ENCODE measurements around the gene HNRNPA0.

Gene HNRNPA0

DNA sequence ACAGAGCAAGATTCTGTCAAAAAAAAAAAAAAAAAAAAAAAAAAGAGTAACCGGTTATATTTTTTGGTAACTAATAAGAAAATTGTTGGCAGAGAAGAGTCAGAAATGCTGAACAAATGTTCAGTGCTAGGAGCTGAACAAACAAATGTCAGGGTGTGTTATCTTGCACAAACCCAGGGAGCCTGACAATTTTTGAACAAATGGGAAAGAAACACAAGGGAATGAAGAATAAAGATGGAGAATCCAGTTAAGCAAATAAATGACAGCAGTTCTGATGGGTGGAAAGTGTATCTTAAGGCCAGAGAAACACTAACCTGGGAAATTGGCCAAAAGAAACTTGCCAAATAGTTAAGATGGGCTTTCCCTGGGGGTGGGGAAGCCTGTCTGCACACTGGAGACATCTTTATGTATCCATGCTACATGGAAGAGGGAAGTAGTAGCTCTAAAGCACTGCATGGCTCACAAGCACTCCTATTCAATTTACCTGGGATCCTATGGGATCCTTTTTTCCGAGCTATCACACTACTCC is 42.0 kb downstream of the HNRNPA0 start:
- POLR2A ChIA-PET, result no interaction called here
- TF ChIP-seq CTCF (IDR thresholded peaks at IDR 0.05; ENCODE audit: control extremely low read depth, extremely low read depth, low read depth, missing control alignments), result no peak
- no peak for DNase-seq (ENCODE audit: extremely low spot score)
- CTCF ChIA-PET, result interaction anchor here (0.9 to 1.6 kb wide), 6 partner anchors 9 to 52 kb away, joined by 3 to 5 read pairs (median 4); partner anchors contain the start of gene KLHL3

DNA sequence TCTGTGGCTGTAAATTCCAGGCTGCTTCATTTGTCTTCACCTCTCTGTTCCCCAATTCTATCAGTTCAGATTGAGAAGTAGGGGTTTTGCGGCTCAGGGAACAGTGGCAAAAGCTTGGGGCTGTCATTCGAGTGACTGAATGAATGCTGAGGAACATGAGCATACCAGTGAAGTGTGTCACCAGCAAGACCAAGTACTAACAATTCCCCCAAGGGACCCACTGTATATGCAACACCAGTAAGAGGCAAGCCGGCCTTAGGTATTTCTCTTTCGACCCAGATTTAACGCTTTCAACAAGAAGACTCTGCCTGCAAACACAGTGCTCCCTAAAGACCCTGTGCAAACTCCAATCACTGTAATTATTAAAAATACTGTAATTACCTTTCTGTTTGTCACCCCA is 44.1 kb downstream of the HNRNPA0 start:
- no peak for TF ChIP-seq CTCF (IDR thresholded peaks at IDR 0.05; ENCODE audit: control extremely low read depth, extremely low read depth, low read depth, missing control alignments)
- CTCF ChIA-PET, result interaction anchor here (1.0 to 1.4 kb wide), 3 partner anchors 16 to 33 kb away, joined by 3 to 4 read pairs (median 3); partner anchors contain the start of gene KLHL3
- DNase-seq (ENCODE audit: extremely low spot score), result no peak
- POLR2A ChIA-PET, result no interaction called here

GRCh38 chr5:137708796-137709559 is 45.2 kb downstream of the HNRNPA0 start:
- no peak for TF ChIP-seq CTCF (IDR thresholded peaks at IDR 0.05; ENCODE audit: control extremely low read depth, extremely low read depth, low read depth, missing control alignments)
- ChIA-PET POLR2A (no interaction called here), CTCF (interaction anchor here (1.4 to 2.4 kb wide), 3 partner anchors 34 to 49 kb away, joined by 4 to 7 read pairs (median 7); no protein-coding TSS in a partner anchor)
- no peak for DNase-seq (ENCODE audit: extremely low spot score)

DNA sequence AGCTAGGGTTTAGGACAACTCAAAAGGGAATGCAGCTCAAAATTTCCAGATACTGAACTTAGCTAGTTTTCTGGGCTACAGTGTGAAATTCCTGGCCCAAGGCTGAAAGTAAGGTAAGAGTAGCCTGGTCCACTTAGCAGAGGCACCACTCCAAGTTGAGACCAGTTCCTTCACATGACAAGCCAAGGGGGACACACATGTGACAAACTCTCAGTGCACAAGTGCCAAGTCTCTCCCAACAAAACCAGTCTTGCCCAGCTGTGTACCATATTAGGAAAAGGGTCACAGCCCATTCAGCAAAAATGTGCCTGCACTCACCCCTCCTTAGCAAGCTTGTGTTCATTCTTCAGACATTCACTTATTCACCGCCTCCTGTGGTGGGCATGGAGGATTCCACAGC is 46.1 kb downstream of the HNRNPA0 start:
- no peak for DNase-seq (ENCODE audit: extremely low spot score)
- ChIA-PET CTCF (interaction anchor here (0.6 to 2.4 kb wide), 6 partner anchors 10 to 48 kb away, joined by 3 to 7 read pairs (median 4); no protein-coding TSS in a partner anchor), POLR2A (no interaction called here)
- TF ChIP-seq CTCF (IDR thresholded peaks at IDR 0.05; ENCODE audit: control extremely low read depth, extremely low read depth, low read depth, missing control alignments), result no peak

DNA sequence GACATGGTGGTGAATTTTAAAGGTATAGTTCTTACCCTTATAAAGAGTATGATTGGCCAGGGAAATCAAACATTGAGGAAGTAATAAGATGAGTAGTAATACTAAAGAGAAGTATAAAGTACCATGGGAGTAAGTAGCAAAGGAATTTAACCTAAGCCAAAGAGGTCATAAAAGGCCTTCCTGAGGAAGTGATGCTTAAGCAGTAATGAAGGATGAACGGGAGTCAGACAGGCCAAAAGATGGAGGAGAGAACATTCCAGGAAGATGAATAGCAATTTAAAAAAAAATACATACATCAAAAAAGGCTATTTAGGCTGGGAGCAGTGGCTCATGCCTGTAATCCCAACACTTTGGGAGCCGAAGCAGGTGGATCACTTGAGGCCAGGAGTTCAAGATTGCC is 47.3 kb downstream of the HNRNPA0 start:
- ChIA-PET POLR2A (no interaction called here), CTCF (interaction anchor here (1.4 to 1.6 kb wide), 2 partner anchors 15 to 46 kb away, joined by 4 to 5 read pairs; no protein-coding TSS in a partner anchor)
- no peak for TF ChIP-seq CTCF (IDR thresholded peaks at IDR 0.05; ENCODE audit: control extremely low read depth, extremely low read depth, low read depth, missing control alignments)
- no peak for DNase-seq (ENCODE audit: extremely low spot score)

GRCh38 chr5:137705106-137705505 is 49.1 kb downstream of the HNRNPA0 start:
- no peak for DNase-seq (ENCODE audit: extremely low spot score)
- ChIA-PET CTCF (interaction anchor here (0.9 kb wide), 1 partner anchor 21 kb away, joined by 3 read pairs; no protein-coding TSS in a partner anchor), POLR2A (no interaction called here)
- TF ChIP-seq CTCF (IDR thresholded peaks at IDR 0.05; ENCODE audit: control extremely low read depth, extremely low read depth, low read depth, missing control alignments), result no peak

Measured in GM10248 (cell line).